ENCODE data around the gene TMEM53. TPM values are rescaled to one million over a fixed set of nuclear protein-coding genes. Genes with fewer than 3 reads are reported as not detected.
A peak's percentile ranks its signal among the peaks of the same experiment; 100 is the strongest.

TMEM53 gene
- total and polyA plus RNA-seq, 11 donors: 8.5 to 20.0 (median 12.5) TPM

DNA sequence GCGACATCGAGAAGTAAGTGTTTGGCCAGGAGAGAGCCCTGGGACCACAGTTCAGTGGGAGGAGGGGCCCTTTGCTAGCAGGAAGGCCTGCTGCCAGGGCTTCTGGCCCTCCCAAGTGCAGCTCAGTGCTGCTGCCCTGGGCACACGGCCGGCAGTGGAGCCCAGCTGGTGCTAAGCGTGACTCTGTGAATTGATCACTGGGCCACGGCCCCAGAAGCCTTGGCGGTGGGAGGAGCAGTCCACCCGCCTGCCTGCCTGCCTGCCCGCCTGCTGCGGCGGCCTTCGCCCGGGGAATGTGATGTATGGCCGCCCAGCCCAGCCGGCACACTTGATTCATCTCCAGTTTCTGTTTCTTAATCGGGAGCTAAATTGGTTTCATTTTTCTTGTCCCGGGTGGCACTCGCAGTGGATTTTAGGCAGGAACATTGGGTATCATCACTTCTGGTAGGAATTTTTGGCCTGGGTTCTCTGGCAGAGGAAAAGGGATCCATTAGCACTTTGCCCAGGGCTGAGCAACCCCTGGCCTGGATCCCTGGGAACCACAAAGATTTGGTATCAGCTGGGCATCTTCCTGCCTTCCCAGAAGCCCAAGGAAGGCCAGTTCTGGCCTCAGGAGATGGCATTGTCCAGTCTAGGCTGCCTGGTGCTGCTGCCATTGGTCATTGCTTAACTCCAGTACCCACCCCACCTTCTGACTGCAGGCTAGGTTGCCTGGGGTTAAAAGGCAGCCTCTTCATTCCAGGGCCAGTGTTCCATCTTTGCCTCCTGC is 28.6 kb downstream of the TMEM53 start:
- Histone ChIP-seq H3K9me3 (no peaks in the 10 kb centered on the region), H3K4me1 (peaks cover 0 to 48% (median 15%) of the 10 kb centered on the region in 12 donors), H3K36me3 (peaks cover 0 to 100% (median 92%) of the 10 kb centered on the region in 9 donors), H3K27me3 (no peaks in the 10 kb centered on the region), H3K4me3 (no peak overlapping the region), H3K27ac (peak overlapping the region in 5 of 12 donors; percentile 2 to 82 (median 26))
- TF ChIP-seq, protein P1, sequence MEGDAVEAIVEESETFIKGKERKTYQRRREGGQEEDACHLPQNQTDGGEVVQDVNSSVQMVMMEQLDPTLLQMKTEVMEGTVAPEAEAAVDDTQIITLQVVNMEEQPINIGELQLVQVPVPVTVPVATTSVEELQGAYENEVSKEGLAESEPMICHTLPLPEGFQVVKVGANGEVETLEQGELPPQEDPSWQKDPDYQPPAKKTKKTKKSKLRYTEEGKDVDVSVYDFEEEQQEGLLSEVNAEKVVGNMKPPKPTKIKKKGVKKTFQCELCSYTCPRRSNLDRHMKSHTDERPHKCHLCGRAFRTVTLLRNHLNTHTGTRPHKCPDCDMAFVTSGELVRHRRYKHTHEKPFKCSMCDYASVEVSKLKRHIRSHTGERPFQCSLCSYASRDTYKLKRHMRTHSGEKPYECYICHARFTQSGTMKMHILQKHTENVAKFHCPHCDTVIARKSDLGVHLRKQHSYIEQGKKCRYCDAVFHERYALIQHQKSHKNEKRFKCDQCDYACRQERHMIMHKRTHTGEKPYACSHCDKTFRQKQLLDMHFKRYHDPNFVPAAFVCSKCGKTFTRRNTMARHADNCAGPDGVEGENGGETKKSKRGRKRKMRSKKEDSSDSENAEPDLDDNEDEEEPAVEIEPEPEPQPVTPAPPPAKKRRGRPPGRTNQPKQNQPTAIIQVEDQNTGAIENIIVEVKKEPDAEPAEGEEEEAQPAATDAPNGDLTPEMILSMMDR (IDR thresholded peaks at IDR 0.05): no peak
- TF ChIP-seq POLR2A (IDR thresholded peaks at IDR 0.05): no peak
- no peak for DNase-seq
- ATAC-seq: peak; percentile 64 to 72 (median 68)
- WGBS, 4 donors: 66 to 91% (median 79%) methylated on average over 13 to 18 of the region's 18 CpGs
- intact Hi-C loops (cut with DNase I): no loop called here

DNA sequence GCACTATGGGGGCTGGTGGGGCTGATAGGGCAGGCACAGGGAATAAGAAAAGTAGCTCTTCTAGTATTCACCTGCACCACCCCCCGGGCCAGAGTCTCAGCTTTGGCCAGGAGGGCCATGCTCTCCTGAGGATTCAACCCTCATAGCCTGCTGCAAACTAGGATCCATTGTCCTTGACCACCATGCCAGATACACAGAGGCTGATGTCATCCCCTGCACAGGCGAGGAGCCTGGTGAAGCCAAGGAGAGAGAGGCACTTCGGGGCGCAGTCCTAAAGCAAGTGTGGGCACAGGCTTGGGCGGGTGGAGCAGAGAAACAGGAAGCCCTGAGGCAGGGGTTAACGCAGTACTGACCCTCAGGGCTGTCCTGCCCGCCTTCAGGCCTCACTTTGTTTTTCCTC is 29.5 kb downstream of the TMEM53 start:
- H3K36me3 ChIP-seq: peaks cover 0 to 100% (median 92%) of the 10 kb centered on the region in 9 donors
- peak overlapping the region in 3 of 12 donors; percentile 26 to 82 (median 33) for H3K27ac ChIP-seq
- 89 to 96% (median 92%) methylated on average over 6 to 7 of the region's 7 CpGs for WGBS, 4 donors
- no peak for ATAC-seq
- H3K4me1 ChIP-seq: peaks cover 0 to 44% (median 16%) of the 10 kb centered on the region in 12 donors
- TF ChIP-seq, protein P1 (IDR thresholded peaks at IDR 0.05): no peak
- no peak for TF ChIP-seq POLR2A (IDR thresholded peaks at IDR 0.05)
- intact Hi-C loops (cut with DNase I): no loop called here
- no peaks in the 10 kb centered on the region for H3K9me3 ChIP-seq
- no peak overlapping the region for H3K4me3 ChIP-seq
- H3K27me3 ChIP-seq: no peaks in the 10 kb centered on the region
- DNase-seq: no peak

DNA sequence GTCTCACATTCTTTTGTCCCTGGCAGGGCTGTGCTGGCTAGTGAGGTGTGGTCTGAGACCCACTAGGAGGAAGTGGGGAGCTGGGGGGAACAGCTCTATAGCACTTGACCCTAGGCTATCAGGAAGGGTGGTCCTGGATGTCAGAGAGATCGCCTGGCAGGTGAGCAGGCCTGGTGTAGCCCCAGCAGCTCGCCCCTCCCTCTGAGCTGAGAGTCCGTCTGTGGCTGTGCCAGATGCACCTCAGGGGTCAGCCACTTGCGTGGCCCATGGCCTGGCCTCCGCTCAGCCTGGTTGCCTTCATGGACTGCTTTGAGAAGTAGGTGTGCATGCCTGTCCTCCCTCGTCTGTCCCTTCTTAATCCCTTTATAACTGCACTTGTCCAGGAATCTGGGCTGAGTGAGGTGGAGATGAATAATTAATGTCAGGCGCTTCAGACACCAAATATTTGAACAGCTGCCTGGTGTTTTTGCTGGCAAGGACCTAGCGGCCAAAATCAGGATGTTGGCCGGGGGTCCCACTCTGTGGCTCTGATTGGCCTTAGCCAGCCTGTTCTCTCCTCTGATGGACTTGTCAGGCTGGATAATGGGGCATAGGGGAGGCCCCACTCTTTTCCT is 30.5 kb downstream of the TMEM53 start:
- Histone ChIP-seq H3K9me3 (no peaks in the 10 kb centered on the region), H3K36me3 (peaks cover 0 to 100% (median 94%) of the 10 kb centered on the region in 9 donors), H3K27me3 (no peaks in the 10 kb centered on the region), H3K4me1 (peaks cover 0 to 47% (median 17%) of the 10 kb centered on the region in 12 donors), H3K4me3 (no peak overlapping the region), H3K27ac (peak overlapping the region in 6 of 12 donors; percentile 15 to 82 (median 32))
- ATAC-seq (peak in 1 of 4 donors; percentile 8), DNase-seq (no peak)
- WGBS, 4 donors: 48 to 73% (median 63%) methylated on average over 8 to 9 of the region's 9 CpGs
- intact Hi-C loops (cut with DNase I): no loop called here
- TF ChIP-seq, protein P1 (IDR thresholded peaks at IDR 0.05): no peak
- TF ChIP-seq POLR2A (IDR thresholded peaks at IDR 0.05): no peak

DNA sequence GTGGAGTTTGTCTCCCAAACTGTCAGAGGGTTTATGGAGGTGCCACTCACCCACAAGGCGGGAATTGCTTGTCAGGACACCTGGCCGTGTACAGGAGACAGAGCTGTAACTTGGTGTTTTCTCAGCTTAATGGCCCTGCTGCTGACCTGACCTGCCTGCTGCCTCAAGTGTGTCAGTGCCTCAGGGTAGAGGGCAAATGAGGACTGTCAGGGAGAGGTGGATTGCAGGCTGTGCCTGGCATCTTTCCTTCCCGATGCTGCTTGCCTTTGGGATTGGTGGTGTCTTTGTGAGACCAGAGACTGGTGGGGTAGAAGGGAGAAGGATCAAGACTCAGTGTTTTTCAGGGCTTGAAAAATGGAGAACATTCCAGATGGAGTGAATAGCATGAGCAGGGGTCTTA is 31.4 kb downstream of the TMEM53 start:
- Histone ChIP-seq H3K27me3 (no peaks in the 10 kb centered on the region), H3K27ac (peak overlapping the region in 3 of 12 donors; percentile 33 to 82 (median 51)), H3K4me1 (peaks cover 0 to 50% (median 17%) of the 10 kb centered on the region in 12 donors), H3K4me3 (no peak overlapping the region), H3K9me3 (no peaks in the 10 kb centered on the region), H3K36me3 (peaks cover 0 to 100% (median 95%) of the 10 kb centered on the region in 9 donors)
- 81 to 88% (median 87%) methylated on average over 3 of the region's 3 CpGs for WGBS, 4 donors
- ATAC-seq (no peak), DNase-seq (no peak)
- intact Hi-C loops (cut with DNase I): no loop called here
- no peak for TF ChIP-seq POLR2A (IDR thresholded peaks at IDR 0.05)
- TF ChIP-seq, protein P1 (IDR thresholded peaks at IDR 0.05): no peak

All from heart left ventricle (tissue), 16 donors.